Stimulated activated CD8-positive, alpha-beta memory T cell treated with anti-CD3 and anti-CD28 coated beads, Interleukin-4, amount 100 ng/mL, for 24 hours (primary cell): ENCODE results near the gene CREB1.
"Not testable (repeated sequence)": the region's sequence is repeated elsewhere in the genome, so short reads cannot be mapped to it uniquely, and the experiment has no call there.

ENCODE experiments used
- DNase-seq: peaks from one replicate; pipeline ENCODE4 v3.0.0-alpha.2; 2020; ENCODE audit warnings: low read depth

CREB1 gene

DNA sequence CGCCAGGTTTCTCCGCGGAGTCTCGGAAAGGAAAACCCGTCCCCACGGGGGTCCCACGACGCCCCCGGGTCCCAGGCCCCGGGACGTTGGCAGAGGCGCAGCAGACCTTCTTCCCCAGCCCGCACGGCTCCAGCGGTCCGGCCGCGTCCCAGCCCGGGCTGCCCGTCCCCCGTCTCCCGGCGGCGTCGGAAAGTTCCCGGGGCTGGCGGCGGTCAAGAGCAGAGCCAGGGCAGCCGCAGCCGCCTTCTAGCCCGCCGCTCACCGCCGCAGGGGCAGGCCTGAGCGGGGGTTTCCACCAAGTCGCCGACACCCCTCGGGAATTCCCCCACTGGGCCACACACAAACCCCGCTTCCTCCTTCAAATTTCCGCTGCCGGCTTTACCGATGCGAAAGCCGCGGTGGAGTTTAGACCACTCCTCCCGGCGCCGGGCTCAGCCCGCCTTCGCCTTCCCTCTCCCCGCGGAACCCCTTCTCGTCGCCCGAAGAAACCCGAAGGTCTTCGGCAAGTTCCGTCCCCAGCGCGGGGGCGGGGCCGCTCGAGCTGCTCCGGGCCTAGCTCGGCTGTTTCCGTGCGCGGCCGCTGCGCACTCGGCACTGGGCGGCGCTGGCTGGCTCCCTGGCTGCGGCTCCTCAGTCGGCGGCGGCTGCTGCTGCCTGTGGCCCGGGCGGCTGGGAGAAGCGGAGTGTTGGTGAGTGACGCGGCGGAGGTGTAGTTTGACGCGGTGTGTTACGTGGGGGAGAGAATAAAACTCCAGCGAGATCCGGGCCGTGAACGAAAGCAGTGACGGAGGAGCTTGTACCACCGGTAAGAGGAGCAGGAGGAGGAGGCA, at the start of gene CREB1:
TSS of gene CREB1 (plus strand) at position 633 of the 830 bp plus-strand sequence. CDS start 25,674 bp downstream, outside the sequence.
- DNase-seq = peak; percentile 100

- no peak for DNase-seq
Measured at GRCh38 chr2:207480521-207481040, 49.2 kb upstream of the CREB1 start.

DNA sequence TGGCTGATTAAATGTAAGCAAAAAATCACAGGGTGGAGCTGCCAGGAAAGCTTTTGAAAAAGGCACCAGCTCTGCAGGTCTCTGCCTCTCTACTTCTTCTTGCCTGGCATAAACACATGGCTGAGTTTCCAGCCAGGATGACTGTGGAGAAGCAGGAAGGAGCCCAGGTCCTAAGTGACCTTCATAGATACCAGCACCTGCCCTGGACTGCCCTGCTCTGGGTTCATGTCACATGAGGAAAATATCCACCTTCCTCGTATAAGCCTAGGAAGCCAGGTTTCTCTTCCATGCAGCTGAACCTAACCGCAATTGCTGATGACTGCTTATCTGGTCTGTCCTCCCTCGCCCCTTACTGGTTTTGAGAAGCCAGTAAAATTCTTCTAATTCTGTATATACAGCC, 47.8 kb upstream of the CREB1 start:
- no peak for DNase-seq

DNA sequence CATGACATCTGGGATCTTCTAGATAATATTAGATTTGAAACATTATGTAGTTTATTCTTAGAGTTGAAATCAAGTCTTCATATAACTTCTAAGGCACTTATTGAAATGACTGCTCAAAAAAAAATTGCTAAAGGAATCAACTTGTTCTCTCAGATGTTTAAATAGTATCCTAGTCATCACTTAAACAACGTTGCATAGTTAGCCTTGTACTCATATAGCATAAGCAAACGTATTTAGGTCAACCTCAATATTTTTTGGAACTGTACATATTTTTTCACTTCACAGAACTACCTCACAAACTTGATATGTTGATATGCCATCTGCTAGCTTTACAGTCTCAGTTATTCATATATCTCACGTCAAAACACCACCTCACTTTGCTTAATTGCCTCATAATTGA, 47.1 kb upstream of the CREB1 start:
- no peak for DNase-seq

DNA sequence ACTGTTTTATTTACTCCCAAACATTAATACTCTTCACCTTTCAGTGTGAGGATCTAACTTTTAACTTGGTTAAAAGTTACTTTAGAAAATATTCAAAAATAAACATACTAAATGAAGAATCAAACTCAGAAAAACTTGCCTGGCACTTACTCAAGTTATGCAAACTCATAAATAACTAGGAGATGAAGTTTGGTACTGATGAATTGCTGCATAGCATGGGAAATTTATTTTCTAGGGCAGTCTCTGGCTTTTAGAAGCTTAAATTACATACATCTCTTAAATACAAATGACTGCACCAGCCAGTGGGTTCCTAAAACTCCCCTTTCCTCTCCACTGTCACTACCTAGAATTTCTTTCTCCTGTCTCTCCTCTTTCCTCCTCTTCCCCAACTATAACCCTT, 46.7 kb upstream of the CREB1 start:
- no peak for DNase-seq

- DNase-seq = no peak
Measured at GRCh38 chr2:207483477-207483876, 46.3 kb upstream of the CREB1 start.

DNA sequence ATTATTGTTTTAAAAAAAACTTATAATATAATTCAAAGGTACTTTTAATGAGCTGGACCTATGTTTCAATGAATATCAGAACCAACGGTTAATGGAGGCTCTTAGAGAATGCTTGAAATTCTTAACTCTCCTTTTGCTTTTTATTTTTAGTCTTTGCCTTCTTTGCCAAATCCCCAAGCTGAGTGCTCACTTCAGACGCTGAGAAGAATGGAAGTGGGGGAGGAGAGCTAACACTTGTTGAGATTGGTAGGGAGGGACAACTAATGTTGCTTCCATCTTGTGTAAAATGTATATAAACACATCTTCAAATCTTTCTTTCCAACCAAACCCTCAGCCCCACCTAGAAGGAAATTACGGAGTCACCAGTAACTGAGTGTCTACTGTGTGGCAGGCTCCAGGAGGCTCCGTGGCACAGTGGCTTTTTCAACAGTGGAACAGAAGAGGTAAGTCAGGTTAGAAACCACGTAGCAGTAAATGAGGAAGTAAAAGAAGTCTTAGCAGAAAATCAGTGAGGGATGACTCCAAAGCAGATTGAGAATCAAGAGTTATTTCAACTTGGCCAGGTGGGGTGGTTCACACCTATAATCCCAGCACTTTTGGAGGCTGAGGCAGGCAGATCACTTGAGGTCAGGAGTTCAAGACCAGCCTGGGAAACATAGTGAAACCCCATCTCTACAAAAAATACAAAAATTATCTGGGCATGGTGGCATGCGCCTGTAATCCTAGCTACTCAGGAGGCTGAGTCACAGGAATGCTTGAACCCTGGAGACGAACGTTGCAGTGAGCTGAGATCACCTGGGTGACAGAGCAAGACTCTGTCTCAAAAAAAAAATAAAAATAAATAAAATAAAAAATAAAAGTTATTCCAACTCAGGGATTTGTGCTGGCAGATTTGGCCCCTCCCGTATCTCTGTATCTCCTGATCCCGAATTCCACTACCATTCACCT, 45.0 kb upstream of the CREB1 start:
- no peak for DNase-seq

GRCh38 chr2:207487650-207488311, 42.0 kb upstream of the CREB1 start:
- no peak for DNase-seq

DNA sequence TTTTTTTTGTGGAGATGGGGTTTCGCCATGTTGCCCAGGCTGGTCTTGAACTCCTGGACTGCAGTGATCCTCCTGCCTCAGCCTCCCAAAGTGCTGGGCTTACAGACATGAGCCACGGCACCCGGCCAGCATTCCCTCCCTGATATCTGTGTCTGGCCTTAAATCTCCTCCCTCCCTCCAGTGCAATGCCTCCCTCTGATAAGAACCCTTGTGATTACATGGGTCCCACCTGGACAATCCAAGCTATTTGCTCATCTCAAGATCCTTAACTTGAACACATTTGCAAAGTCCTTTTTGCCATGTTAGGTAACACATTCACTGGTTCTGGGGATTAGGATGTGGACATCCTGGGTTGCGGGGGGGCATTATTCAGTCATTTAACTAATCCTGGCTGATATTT, 40.5 kb upstream of the CREB1 start:
- no peak for DNase-seq

- DNase-seq = no peak
Measured at GRCh38 chr2:207490441-207490840, 39.3 kb upstream of the CREB1 start.

DNA sequence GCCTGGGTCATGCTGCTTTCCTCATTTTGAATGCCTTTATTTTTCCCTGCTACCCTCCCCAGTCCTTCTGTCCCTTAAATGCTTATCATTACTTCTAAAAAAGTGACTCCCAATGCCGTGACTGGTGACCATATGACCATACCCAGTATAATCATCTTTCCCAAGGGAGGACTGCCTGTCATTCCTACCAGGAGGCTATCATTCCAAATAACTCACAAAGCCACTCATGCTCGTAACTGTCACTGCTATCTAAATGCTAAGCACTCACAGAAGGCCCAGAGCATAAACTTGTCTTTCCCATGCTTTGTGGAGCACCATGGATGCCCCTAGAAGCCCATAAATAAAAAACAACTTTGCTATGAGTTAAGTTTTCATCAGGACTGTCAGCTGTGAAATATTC, 38.7 kb upstream of the CREB1 start:
- no peak for DNase-seq

- DNase-seq = no peak
Measured at GRCh38 chr2:207491956-207492355, 37.8 kb upstream of the CREB1 start.

DNA sequence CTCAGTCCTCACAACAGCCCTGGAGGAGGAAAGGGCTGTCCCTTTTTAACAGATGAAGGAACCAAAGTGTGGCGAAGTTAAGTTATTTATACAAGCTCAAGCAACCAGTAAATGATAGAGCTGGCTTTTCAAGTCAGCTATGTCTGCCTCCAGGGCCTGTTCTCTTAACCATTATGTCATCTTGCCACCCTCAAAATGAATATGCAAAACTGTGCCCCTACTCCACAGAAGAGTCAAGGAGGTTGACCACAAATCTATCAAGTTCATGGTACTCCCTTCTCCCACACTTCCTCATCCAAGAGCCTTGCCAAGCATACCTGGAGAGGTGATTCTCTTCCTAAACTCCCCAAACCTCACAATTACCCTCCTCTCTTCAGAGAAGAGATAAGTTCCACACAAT, 37.3 kb upstream of the CREB1 start:
- DNase-seq = no peak

DNA sequence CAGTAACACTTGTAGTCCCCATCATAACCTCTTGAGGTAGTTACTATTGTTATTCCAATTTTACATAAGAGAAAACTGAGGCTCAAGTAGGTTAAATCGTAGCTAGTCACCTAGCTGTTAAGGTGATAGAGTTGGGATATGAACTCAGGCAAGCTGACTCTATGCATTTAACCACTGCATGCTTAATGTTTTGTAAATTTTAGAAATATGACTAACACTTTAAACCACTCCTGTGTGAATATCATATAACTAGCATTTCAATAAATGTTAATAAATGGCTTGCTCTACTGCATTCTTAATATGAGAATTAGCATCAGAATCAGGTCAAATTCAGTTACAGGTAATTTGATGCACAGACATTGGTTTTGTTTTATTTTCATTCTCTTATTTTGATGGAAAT, 35.6 kb upstream of the CREB1 start:
- no peak for DNase-seq

DNA sequence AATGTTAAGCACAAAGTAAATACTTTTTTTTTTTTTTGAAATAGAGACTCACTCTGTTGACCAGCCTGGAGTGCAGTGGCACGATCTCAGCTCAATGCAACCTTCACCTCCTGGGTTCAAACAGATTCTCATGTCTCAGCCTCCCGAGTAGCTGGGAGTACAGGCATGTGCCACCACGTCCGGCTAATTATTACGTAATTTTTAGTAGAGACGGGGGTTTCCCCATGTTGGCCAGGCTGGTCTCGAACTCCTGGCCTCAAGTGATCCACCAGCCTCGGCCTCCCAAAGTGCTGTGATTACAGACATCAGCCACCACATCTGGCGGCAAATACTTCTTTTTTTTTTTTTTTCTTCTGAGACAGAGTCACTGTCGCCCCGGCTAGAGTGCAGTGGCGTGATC, 32.8 kb upstream of the CREB1 start:
- not testable (repeated sequence) for DNase-seq

DNA sequence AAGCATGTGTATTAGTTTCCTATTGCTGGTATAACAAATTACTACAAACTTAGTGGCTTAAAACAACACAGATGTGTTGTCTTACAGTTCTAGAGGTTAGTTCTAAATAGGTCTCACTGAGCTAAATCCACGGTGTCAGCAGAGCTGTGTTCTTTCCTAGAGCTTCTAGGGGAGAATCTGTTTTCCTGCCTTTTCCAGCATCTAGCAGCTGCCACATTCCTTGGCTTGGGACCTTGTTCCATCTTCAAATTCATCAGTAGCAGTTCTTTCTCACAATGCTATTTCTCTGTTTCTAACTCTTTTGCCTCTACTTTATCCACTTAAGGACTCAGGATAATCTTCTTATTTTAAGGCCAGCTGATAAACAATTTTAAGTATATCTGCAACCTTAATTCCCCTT, 32.2 kb upstream of the CREB1 start:
- no peak for DNase-seq

GRCh38 chr2:207498427-207498826, 31.3 kb upstream of the CREB1 start:
- no peak for DNase-seq

- no peak for DNase-seq
Measured at GRCh38 chr2:207499114-207499513, 30.6 kb upstream of the CREB1 start.

DNA sequence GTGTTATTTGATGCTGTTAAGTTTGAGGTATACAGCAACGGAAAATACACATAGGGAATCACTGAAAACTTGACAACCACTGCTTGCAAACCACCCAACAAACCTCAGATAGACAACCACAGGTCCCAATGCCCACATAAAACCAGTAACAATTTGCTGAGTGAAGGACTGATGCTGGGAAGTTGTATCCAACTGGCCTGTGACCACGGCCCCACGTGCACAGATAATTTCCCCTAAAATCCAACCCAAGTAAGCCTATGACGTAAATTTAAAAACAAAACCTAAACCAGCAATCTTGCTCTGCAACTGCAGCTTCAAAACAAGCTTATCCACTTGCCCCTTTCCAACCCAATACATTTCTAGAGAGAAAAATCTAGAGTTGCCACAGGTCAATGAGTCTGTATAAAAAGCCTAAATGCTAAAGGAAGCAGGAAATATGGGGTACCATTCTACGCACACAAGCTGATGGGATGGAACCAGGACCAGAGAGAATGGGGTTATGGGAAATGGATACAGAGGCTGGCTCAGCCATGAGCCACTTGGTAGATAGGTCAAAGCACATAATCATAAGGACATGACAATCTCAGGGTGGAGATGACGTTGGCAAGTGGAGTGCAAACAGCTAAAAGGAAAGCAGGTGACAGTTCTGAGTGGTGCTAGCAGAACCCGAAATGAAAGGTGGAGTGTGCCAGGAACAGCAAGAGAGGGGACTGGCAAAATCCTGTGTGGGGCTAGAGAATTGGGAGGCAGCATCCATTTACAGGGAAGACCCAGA, 27.8 kb upstream of the CREB1 start:
- no peak for DNase-seq

GRCh38 chr2:207502577-207503198, 27.1 kb upstream of the CREB1 start:
- no peak for DNase-seq

DNA sequence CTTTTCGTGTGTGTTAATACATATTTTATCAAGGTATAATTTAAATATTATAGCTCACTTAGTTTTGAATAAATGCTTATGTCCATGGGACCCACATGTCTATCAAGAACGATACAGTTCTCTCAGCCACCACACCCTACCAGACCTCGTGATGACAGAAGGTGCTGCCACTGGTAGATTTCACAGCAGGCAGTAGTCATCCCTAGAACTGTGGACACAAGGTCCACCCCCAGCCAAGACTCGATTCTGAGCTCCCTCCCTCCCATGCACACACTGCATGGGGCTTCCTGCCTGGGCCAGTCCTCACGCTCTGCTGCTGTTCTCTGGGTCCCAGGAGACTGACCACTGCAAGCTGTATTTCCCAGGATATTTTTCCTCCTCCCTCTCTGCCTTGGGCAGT, 26.5 kb upstream of the CREB1 start:
- no peak for DNase-seq
